ENCODE measurements around the gene UBE2H.

DNA sequence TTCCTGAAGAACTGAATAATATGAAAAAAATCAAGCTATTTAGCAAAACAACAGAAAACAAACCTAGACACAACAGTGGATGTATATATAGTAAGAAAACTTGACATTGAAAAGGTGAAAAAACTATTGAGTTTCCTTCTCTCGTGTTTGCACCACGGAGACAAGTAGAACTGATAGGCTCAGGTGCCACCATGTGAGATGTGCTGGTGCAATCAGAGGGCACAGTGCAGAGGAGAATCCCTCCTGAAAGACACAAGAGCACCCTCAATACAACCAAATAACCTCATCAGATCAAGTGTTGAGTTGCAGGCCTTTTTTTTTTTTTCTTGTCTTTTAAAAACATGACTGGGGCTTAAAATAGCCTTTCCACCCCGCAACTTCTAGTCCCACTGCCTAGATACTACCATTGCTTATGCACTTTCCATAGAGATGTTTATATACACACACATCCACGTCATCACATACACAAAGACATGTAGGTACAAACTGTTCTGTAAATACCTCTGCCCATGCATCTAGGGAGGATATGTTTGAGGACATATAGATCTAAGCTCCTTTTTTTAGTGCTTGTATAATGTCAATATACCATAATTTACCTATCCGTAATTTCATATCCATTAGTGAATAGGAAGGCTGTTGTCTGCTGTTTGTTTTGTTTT is 54.1 kb downstream of the UBE2H start:
- TF ChIP-seq ZNF558 (tag by site-specific recombination; IDR thresholded peaks at IDR 0.05) (no peak), CTCF (tag by site-specific recombination; IDR thresholded peaks at IDR 0.05) (no peak), ZNF223 (tag by site-specific recombination; IDR thresholded peaks at IDR 0.05) (no peak), ZBTB1 (tag by site-specific recombination; IDR thresholded peaks at IDR 0.05) (no peak), ZNF423 (tag by site-specific recombination; IDR thresholded peaks at IDR 0.05) (no peak)
- TF ChIP-seq, protein P1, sequence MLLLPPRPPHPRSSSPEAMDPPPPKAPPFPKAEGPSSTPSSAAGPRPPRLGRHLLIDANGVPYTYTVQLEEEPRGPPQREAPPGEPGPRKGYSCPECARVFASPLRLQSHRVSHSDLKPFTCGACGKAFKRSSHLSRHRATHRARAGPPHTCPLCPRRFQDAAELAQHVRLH (tag by site-specific recombination; IDR thresholded peaks at IDR 0.05) = no peak

All from HEK293 (cell line).